GM21786 (cell line): Measurements from ENCODE around the gene MRPL42.
"Not testable (repeated sequence)": the region's sequence is repeated elsewhere in the genome, so short reads cannot be mapped to it uniquely, and the experiment has no call there.

Experiments used
- ATAC-seq: cut with Tn5 transposase; IDR thresholded peaks from one replicate; pipeline ENCODE4 v1.9.1; 2021; ENCODE audit not compliant: unreplicated experiment

MRPL42 gene

DNA sequence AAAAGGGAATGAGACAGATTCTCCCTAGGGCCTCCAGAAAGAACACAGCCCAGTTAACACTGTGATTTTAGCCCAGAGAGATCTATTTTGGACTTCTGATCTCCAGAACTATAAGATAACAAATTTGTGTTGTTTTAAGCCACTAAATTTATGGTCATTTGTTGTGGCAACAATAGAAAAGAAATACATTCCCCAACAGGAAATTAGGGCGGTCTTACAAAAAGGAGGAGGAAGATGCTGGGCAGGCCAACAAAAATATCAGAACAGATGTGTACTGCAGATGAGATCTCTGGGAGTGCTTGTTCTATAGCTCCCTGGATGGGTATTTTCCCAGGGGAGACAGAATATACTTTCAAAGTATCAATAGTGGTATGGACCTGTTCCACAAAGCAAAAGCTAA, 73.2 kb downstream of the MRPL42 start:
- no peak for ATAC-seq

DNA sequence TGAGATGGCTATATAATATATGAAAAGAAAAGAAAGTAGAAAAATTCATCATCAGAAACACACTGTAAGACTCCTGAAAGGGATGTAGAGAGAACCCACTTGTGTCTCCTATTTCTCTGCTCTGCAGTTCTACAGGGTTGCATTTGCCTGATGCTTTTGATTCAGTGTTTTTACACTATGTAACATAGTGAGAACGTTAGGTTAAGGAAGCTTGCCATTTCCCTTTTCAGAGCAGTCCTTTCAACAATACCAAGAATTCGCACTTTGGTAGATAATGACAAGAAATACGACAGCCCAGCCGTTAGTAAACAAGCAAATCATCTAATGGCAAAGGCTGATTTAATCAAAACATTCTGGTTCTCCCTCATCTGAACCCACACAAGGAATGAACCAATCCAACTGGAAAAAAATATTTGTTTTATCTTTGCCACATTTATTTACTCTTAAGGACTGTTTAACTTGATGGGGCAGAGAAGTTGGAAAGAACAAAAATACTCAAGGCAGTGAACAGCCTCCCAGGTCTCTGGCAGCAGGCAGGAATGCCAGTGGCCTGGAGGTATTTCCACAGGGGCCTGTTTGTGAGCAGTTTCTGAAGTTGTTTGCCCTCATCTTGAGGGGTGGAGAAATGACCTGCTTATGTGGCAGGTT, 74.4 kb downstream of the MRPL42 start:
- ATAC-seq, result no peak

DNA sequence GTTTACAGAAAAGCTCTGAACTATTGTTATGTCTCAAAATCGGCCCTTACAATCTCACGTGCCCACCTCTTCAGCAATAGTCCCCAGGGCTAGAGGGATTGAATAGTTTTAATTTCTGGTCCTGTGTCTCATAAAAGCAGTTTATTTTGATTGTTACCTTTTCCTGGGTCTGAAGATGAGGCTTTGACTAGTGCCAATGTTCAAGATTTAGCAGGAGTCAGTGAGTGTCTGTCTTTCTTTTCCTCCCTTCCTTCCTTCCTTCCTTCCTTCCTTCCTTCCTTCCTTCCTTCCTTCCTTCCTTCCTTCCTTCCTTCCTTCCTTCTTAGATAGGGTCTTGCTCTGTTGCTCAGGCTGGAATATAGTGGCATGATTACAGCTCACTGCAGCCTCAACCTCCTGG, 80.5 kb downstream of the MRPL42 start:
- no peak for ATAC-seq

GRCh38 chr12:93549174-93549573, 81.9 kb downstream of the MRPL42 start:
- no peak for ATAC-seq

- no peak for ATAC-seq
These were observed 83.7 kb downstream of the MRPL42 start for GRCh38 chr12:93550748-93551611.

DNA sequence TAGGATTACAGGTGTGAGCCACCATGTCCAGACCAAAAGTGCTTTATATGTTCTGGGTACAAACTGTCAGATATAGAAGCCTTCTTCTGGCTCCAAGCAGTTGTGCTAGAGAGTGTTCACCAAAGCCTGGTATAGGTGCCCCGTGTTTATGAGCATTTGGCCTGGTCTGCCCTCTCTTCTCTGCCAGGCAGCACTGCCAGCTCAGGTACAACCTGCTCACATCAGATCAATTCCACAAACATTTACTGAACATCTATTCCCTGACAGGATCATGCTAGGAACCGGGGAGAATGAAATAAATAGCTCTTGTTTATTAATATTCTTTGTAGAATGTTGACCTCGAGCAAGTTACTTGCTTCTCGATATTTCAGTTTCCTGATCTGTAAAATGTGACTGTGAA, 85.1 kb downstream of the MRPL42 start:
- no peak for ATAC-seq

DNA sequence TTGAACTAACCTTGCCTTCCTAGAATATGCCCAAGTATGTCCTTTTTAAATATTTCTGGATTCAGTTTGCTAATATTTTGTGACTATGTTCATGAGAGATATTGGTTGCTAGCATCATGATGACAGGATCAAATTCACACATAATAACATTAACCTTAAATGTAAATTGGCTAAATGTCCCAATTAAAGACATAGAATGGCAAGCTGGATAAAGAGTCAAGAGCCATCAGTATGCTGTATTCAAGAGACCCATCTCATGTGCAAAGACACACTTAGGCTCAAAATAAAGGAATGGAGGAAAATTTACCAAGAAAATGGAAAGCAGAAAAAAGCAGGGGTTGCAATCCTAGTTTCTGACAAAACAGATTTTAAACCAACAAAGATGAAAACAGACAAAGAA, 90.6 kb downstream of the MRPL42 start:
- not testable (repeated sequence) for ATAC-seq

GRCh38 chr12:93558685-93559084, 91.4 kb downstream of the MRPL42 start:
- ATAC-seq, result not testable (repeated sequence)

GRCh38 chr12:93563807-93564538, 96.7 kb downstream of the MRPL42 start:
- ATAC-seq, result no peak

DNA sequence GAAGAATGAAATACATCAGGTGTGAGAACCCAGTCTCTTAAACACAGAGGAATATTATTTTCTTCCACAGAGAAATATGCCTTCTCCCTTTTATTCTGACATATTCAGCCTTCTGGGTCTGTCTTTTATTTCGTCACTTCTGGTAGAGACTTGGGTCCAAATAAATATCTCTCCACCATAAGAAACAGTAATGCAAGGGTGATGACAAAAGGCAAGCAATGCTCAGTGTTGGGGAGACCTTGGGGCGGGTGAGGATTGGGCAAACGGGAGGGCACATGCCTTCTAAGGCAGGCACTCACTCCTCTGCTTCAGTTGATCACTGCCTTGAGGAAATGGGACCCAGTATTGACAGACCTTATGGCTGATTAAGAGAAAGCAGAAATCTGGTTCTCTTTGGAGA, 98.4 kb downstream of the MRPL42 start:
- ATAC-seq, result no peak
